ENCODE measurements around the gene NFIL3.

The NFIL3 gene

DNA sequence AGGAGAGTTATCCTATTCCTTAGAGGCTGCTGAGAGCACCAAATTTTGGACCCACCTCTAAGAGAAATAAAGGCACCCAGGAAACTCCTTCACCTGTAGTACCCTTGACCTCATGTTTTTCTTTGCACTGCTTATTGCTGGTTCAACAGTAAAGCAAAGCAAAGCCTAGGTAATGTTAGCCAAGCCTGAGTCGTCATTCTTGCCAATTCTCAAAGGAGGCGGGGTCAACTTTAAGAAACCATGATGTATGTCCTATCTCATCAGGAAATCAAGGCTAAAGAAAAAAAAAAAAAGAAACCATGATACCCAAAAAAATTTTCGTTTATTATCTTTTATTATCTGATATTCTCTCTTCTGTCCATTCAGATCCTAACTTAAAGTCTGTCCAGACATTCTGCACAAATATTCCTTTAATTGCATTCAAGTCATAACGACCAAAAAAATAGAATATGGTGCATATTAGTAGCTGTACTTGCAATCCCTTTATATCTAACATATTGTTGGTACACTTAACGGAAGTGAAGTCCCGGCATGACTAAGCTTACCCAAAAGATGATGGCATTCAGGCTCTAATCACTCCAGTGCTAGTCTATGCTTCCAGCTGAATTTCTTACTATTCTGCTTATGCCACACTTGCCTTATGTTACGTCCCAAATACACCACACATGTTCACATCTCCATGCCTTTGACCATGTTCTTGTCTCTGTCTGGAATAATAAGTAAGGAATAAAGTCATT lies 63.7 kb downstream of the NFIL3 start:
- DNase-seq (ENCODE audit: low read depth): no peak

- no peak for DNase-seq (ENCODE audit: low read depth)
Measured at GRCh38 chr9:91359083-91359482, 64.5 kb downstream of the NFIL3 start.
